ENCODE results near the gene IGSF5. TPM values are rescaled to one million over a fixed set of nuclear protein-coding genes. Genes with fewer than 3 reads are reported as not detected.
"Not testable (repeated sequence)": the region's sequence is repeated elsewhere in the genome, so short reads cannot be mapped to it uniquely, and the experiment has no call there.

IGSF5 gene
- total and polyA plus RNA-seq, 2 of the 4 experiments (the other 2 are of a cell fraction) = not detected

- H2BK5ac ChIP-seq (ENCODE audit: low read depth, low read length, poor library complexity, severe bottlenecking); H3K4ac ChIP-seq (ENCODE audit: low read depth, low read length); H2BK15ac ChIP-seq (ENCODE audit: low read depth, low read length); intact Hi-C loops (cut with micrococcal nuclease); H3K27ac ChIP-seq (ENCODE audit: insufficient read depth, low read length); H3K4me2 ChIP-seq (ENCODE audit: low read depth, low read length); H3K27me3 ChIP-seq (ENCODE audit: control insufficient read depth, insufficient read depth, low read length); H3K36me3 ChIP-seq (ENCODE audit: control insufficient read depth, insufficient read depth, low read length); DNase-seq; dilution Hi-C loops (cut with HindIII; ENCODE audit: low sequenced_read_pairs, unreplicated experiment); ATAC-seq (ENCODE audit: low read depth); H3K9me1 ChIP-seq (ENCODE audit: insufficient read depth, low read length); H3K79me1 ChIP-seq (ENCODE audit: low read depth in 1 of 2, low read length in 2 of 2); H3K4me1 ChIP-seq (ENCODE audit: control insufficient read depth, insufficient read depth, low read length); in situ Hi-C loops (cut with MboI; ENCODE audit: low sequenced_read_pairs); POLR2A ChIA-PET (ENCODE audit: unreplicated experiment); H4K20me1 ChIP-seq (ENCODE audit: insufficient read depth, low read length); H4K8ac ChIP-seq (ENCODE audit: low read depth in 2 of 2, low read length in 2 of 2); H2BK20ac ChIP-seq (ENCODE audit: low read depth, low read length); H3K4me3 ChIP-seq (ENCODE audit: insufficient read depth, low read depth, low read length); H2AK9ac ChIP-seq (replicated peaks; ENCODE audit: low read depth, low read length, poor library complexity); H3K14ac ChIP-seq (replicated peaks; ENCODE audit: low read depth, low read length); H3K9ac ChIP-seq (ENCODE audit: low read depth, low read length); H2AFZ ChIP-seq (replicated peaks; ENCODE audit: low read length, poor library complexity); H4K91ac ChIP-seq (ENCODE audit: insufficient read depth, low read depth, low read length); H2BK120ac ChIP-seq (ENCODE audit: low read depth, low read length); H3K9me3 ChIP-seq (ENCODE audit: control insufficient read depth, insufficient read depth, low read length); H3K18ac ChIP-seq (ENCODE audit: low read depth, low read length); BruUV-seq (replicated peaks); H4K5ac ChIP-seq (ENCODE audit: low read depth, low read length); H3K56ac ChIP-seq (ENCODE audit: extremely low read depth, insufficient read depth, low read length); CTCF ChIA-PET; H3K23ac ChIP-seq (ENCODE audit: low read depth, low read length); H2AK5ac ChIP-seq (ENCODE audit: low read depth, low read length): not testable (repeated sequence)
- WGBS, 2 experiments (ENCODE audit: extremely low coverage in 2 of 2, insufficient read length in 1 of 2) = no CpG with 5 or more reads among the region's 8 CpGs
These were observed 349 bp downstream of the IGSF5 start for GRCh38 chr21:39745332-39745731.

All from IMR-90 (cell line).